SK-N-DZ (cell line): ENCODE measurements around the gene BTNL3.
"Not testable (repeated sequence)": the region's sequence is repeated elsewhere in the genome, so short reads cannot be mapped to it uniquely, and the experiment has no call there.

Experiments used
- DNase-seq: peaks from one replicate; pipeline ENCODE4 v3.0.0-alpha.2; 2015; ENCODE audit warnings: low spot score
- small RNA-seq, 2 experiments: library from RNA; depleted of rRNA; stranded (forward); fragments of <200 nt; gene quantifications; one replicate each; pipeline ENCODE3, GENCODE V24; 2014

BTNL3 gene

DNA sequence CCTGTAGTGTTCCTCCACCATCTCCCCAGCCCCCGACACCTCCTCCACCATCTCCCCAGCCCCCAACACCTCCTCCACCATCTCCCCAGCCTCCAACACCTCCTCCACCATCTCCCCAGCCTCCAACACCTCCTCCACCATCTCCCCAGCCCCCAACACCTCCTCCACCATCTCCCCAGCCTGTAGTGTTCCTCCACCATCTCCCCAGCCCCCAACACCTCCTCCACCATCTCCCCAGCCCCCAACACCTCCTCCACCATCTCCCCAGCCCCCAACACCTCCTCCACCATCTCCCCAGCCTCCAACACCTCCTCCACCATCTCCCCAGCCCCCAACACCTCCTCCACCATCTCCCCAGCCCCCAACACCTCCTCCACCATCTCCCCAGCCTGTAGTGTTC is 57.2 kb downstream of the BTNL3 start:
- not testable (repeated sequence) for DNase-seq

DNA sequence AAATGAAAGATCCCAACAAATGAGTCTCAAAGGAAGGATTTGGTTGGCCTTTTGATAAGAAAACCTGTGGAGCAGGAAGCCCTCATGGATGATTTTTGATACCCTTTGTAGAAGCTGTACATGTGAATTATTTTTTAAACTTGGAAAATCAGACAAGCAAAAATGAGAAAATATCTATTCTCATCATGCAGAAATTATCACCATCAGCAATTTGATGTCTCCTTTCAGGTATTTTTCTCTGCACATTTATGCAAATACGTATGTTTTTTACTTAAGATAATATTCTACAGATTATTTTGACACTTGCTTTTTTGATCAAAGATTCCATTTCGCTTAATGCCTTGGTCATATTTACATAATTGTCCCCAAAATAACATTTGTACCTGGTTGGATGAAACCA is 58.6 kb downstream of the BTNL3 start:
- no peak for DNase-seq

DNA sequence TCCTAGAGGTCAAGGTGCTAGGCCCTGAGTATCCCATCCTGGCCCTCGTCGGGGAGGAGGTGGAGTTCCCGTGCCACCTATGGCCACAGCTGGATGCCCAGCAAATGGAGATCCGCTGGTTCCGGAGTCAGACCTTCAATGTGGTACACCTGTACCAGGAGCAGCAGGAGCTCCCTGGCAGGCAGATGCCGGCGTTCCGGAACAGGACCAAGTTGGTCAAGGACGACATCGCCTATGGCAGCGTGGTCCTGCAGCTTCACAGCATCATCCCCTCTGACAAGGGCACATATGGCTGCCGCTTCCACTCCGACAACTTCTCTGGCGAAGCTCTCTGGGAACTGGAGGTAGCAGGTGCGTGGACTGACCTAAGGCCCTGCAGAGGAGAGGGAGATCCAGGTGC is 59.3 kb downstream of the BTNL3 start:
- DNase-seq = no peak

DNA sequence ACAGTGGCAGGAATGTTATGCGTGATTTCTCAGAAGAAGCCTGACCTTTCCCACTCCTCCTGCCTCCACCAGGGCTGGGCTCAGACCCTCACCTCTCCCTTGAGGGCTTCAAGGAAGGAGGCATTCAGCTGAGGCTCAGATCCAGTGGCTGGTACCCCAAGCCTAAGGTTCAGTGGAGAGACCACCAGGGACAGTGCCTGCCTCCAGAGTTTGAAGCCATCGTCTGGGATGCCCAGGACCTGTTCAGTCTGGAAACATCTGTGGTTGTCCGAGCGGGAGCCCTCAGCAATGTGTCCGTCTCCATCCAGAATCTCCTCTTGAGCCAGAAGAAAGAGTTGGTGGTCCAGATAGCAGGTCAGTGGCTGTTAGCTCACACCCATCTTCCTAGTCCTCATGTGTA is 61.4 kb downstream of the BTNL3 start:
- no peak for DNase-seq

DNA sequence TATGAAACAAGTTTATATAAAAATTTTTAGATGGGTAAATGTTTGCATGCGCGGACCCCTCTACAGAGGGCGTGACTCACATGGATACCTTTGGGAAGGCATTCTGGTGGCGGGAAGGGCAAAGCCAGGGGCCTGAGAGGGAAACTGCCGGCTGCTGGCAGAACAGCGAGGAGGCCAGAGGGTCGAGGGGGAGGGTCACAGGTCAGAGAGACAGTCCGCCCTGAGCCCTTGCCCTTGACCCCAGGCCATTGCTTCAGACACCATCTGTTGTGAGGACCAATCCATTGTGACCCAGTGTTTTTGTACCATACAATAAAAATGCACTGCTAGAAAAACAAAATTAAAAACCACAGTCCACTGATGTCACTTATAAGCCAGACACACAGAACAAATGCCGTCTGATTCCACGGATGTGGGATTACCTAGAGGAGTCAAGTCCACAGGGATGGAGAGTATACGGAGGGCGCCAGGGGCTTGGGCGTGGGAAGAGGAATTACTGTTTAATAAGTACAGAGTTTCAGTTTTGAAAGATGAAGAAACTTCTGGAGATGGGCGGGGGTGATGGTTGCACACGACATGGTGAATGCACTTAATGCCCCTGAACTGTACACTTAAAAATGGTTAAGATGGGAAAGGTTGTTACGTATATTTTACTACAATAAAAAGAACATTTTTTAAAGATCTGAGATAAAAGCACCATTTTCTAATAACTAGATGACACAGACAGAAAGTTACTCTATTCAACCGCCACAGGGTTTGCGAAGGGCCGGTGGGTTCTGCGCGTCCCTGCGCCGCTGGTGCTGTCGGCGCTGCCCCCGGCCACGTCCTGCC is 63.4 kb downstream of the BTNL3 start:
- no peak for DNase-seq

DNA sequence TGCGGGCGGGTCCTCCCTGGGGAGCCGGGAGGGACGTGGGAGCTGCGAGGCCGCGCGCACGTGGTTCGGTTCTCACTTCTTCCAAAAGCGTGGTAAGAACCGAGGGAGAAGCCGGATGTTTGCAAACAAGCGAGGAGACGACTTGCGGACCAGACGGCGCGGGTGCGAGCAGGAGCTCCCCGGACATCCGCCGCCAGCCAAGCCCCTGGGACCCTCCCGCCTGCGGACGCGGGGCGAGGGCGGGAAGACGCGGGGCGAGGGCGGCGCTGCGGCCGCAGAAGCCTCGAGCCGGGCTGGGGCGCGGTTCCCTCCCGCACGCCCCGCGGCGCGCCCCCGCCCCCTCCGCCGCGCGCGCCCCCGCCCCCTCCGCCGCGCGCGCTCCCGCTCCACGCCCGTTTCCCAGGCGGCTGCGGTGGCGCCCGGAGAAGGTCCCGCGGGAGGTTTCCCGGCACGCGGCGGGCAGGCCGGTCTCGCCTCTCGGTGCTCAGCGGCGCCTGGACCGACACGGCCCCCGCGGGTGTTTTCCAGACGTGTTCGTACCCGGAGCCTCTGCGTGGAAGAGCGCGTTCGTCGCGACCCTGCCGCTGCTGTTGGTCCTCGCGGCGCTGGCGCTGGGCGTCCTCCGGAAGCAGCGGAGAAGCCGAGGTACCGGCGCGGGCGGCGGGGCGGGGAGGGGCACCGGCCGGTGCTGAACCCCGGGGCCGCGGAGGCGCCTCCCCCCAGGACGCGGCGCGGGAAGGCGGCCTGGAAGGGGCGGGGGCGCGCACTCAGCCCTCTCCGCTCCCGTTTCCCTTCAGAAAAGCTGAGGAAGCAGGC is 64.2 kb downstream of the BTNL3 start:
- no peak for DNase-seq

DNA sequence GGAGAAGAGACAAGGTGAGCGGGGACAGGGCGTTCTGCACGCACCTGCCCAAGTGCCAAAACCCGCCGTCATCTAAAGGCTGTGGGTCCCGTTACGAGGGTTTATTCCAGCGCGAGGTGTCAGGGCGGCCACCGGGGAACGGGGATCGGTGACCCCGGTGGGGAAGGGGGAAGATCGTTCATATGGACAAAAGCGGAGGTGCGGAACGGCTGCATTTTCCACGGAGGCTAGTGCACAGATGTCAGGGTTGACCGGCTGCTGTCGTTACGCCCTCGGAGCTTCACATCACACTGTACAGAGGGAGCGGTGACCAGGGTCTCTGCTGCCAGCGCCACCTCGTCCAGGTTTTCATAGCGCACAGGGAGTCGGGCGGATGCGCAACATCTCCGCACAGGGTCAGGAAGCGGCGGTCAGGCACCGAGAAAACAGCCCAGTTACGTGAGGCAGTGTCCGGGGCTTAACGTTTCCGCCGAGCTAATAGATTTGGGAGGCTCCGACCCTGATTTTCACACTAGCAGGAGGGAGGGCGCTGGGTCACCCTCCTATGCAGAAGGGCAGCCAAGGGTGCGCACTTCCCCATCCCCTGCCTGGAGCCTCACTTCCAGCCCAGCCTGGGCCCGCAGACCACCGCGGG is 65.0 kb downstream of the BTNL3 start:
- no peak for DNase-seq

DNA sequence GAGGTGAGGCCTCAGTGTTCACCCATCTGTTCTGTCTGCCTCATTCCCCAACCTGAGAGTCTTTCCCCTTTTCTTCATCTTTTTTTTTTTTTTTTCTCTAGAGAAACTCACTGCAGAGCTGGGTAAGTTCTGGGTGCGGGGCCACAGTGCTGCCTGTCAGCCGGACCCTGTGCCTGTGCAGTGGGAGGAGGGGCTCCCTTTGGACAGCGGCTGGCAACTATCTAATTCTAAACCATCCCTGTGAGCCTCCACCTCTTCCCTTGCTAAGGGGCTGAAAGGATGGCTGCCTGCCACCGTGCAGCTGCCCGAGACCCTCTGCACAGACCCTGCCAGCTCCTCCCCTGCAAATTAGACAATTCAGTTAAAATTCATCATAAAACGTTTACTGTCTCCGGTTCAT is 65.5 kb downstream of the BTNL3 start:
- DNase-seq = no peak

DNA sequence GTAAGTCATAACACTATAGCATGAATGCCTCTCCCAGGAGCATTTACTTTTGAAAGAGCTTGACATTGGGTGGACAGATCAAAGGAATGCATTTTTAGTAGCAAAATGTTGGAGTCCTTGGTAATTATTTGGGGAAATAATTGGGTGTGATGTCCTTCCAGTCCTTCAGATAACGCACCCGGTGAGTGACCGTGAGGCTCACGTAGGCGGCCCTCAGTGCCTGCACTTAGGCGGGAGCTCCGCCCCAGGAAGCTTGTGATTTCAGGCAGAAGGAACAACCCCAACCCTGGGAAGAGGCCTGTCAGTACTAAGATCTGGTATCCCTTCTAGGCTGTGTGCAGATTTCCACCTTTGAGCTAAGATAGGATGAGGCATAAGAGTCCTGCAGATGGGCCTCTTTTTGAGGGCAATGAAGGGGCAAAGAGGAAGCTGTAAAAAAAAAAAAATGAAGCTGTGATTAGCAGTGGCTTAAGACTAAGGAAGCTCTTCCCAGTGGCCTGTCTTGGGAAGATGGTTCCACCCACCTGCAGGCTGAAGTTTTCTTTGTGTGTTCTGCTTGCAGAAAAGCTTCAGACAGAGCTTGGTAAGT is 66.3 kb downstream of the BTNL3 start:
- DNase-seq = no peak

Small RNA genes lying within 50 kb of the gene (small RNA-seq; reads per million reads assigned to genes)
- gene MIR8089 (0 reads per million in 2 experiments), gene RNU6-1036P (0 reads per million in 2 experiments), gene RPS29P12 (0 reads per million in 2 experiments)
